Body of pancreas (tissue), 4 donors: ENCODE data around the gene PPCDC.

Experiments used
- CTCF ChIP-seq, 7 experiments: fragments of 450-650 bp in 4 of 7; fragments of 200-600 bp in 3 of 7; sonication (generic) in 3 of 7; IDR thresholded peaks; one replicate each; pipeline ENCODE4 v1.5.1; 2016 to 2019; ENCODE audit warnings: antibody characterized with exemption in 7 of 7
- POLR2A ChIP-seq, 3 donors: fragments of 450-650 bp; IDR thresholded peaks; one replicate each; pipeline ENCODE4 v1.6.1; 2016; ENCODE audit warnings: antibody characterized with exemption in 3 of 3, mild to moderate bottlenecking in 2 of 3

GRCh38 chr15:75064846-75065245 is 41.5 kb downstream of the PPCDC start:
- no peak for TF ChIP-seq CTCF (IDR thresholded peaks at IDR 0.05)
- TF ChIP-seq POLR2A (IDR thresholded peaks at IDR 0.05) = no peak
